Lung (tissue), 12 donors: ENCODE measurements around the gene TMEM259. TPM values are rescaled to one million over a fixed set of nuclear protein-coding genes. Genes with fewer than 3 reads are reported as not detected.

Experiments used
- ATAC-seq: fragments of 200-7000 bp; cut with Tn5 transposase; one replicate; pipeline ENCODE4 v1.9.1; 2020; ENCODE audit warnings: moderate number of reproducible peaks; ENCODE audit not compliant: insufficient read depth, low FRiP score
- DNase-seq, 3 donors: peaks; one replicate each; pipeline ENCODE4 v3.0.0-alpha.2; 2013 to 2017
- H3K27ac ChIP-seq, 2 donors: one replicate each; pipeline ENCODE4 v1.5.1; 2013; ENCODE audit warnings: mild to moderate bottlenecking in 2 of 2, moderate library complexity in 2 of 2, control low read depth in 1 of 2, inconsistent platforms in 1 of 2, low read depth in 1 of 2, low read length in 1 of 2
- H3K27me3 ChIP-seq, 3 donors: one replicate each; pipeline ENCODE4 v1.5.1; 2013; ENCODE audit warnings: low read length in 2 of 3; ENCODE audit not compliant: control insufficient read depth in 3 of 3, insufficient read depth in 3 of 3
- H3K36me3 ChIP-seq, 4 donors: one replicate each; pipeline ENCODE4 v1.5.1; 2013; ENCODE audit warnings: low read length in 4 of 4, mild to moderate bottlenecking in 1 of 4, moderate library complexity in 1 of 4; ENCODE audit not compliant: control insufficient read depth in 4 of 4, insufficient read depth in 4 of 4
- H3K4me1 ChIP-seq, 5 donors: one replicate each; pipeline ENCODE4 v1.5.1; 2013; ENCODE audit warnings: low read length in 5 of 5, mild to moderate bottlenecking in 2 of 5, moderate library complexity in 1 of 5; ENCODE audit not compliant: control insufficient read depth in 5 of 5, insufficient read depth in 5 of 5
- H3K4me3 ChIP-seq: one replicate; pipeline ENCODE4 v1.5.1; 2013; ENCODE audit warnings: mild to moderate bottlenecking, control low read depth, moderate library complexity
- H3K9ac ChIP-seq, 2 donors: one replicate each; pipeline ENCODE4 v1.5.1; 2013; ENCODE audit warnings: low read length in 2 of 2, control low read depth in 1 of 2; ENCODE audit not compliant: insufficient read depth in 1 of 2
- H3K9me3 ChIP-seq, 4 donors: one replicate each; pipeline ENCODE4 v1.5.1; 2013; ENCODE audit warnings: low read length in 3 of 4, mild to moderate bottlenecking in 1 of 4, moderate library complexity in 1 of 4; ENCODE audit not compliant: control insufficient read depth in 4 of 4, insufficient read depth in 3 of 4
- CTCF ChIP-seq: IDR thresholded peaks from 2 replicates; pipeline ENCODE4 v1.5.1; 2012; ENCODE audit warnings: mild to moderate bottlenecking; ENCODE audit errors: control extremely low read depth, extremely low read depth
- WGBS, 2 donors: extraction: QIAGEN DNeasy Blood & Tissue Kit; methylation state at CpG; one replicate each; pipeline ENCODE4 v1.1.7; 2013; 5-methylcytosine and 5-hydroxymethylcytosine counted together
- polyA plus RNA-seq, 2 donors: library from polyadenylated mRNA; stranded (reverse); fragments of 200-250 nt; gene quantifications; one replicate each; pipeline ENCODE4 v1.2.1, GENCODE V29; 2013
- total RNA-seq, 2 donors: library from RNA; depleted of rRNA in 1 of 2; stranded (reverse); fragments of >200 nt in 1 of 2; gene quantifications; one replicate each; pipeline ENCODE4 v1.2.1, GENCODE V29; 2014 to 2021
- donor health status: control.
- donor health status: control.
- donor health status: Bipolar disorder and iron deficiency.
- donor health status: healthy.
- donor health status: DM: yes; HTN: yes; CAD: no.

Gene TMEM259
- total and polyA plus RNA-seq, 4 donors: 61.1 to 262 (median 195) TPM

GRCh38 chr19:1057176-1057855 is 36.4 kb upstream of the TMEM259 start:
- no peak for TF ChIP-seq CTCF
- H3K27me3 ChIP-seq: no peaks in the 10 kb centered on the region
- 45 to 52% methylated on average over 3 of the region's 3 CpGs for WGBS, 2 donors
- ATAC-seq (no peak), DNase-seq (no peak)
- no peak overlapping the region for H3K9ac ChIP-seq
- no peaks in the 10 kb centered on the region for H3K4me1 ChIP-seq
- H3K27ac ChIP-seq: no peak overlapping the region
- H3K4me3 ChIP-seq: no peak overlapping the region
- peaks cover 0 to 11% (median 0%) of the 10 kb centered on the region in 4 donors for H3K36me3 ChIP-seq
- H3K9me3 ChIP-seq: peaks cover 0 to 29% (median 11%) of the 10 kb centered on the region in 4 donors

- DNase-seq (no peak), ATAC-seq (no peak)
- H3K4me1 ChIP-seq: no peaks in the 10 kb centered on the region
- no peak overlapping the region for H3K4me3 ChIP-seq
- H3K27me3 ChIP-seq: no peaks in the 10 kb centered on the region
- peaks cover 0 to 29% (median 11%) of the 10 kb centered on the region in 4 donors for H3K9me3 ChIP-seq
- 96 to 97% methylated on average over 20 of the region's 20 CpGs for WGBS, 2 donors
- no peak for TF ChIP-seq CTCF
- peaks cover 0 to 11% (median 0%) of the 10 kb centered on the region in 4 donors for H3K36me3 ChIP-seq
- no peak overlapping the region for H3K9ac ChIP-seq
- no peak overlapping the region for H3K27ac ChIP-seq
Observed at GRCh38 chr19:1055886-1056620, 35.1 kb upstream of the TMEM259 start.

GRCh38 chr19:1055028-1055425 is 34.1 kb upstream of the TMEM259 start:
- TF ChIP-seq CTCF: no peak
- H3K9me3 ChIP-seq: peaks cover 0 to 29% (median 11%) of the 10 kb centered on the region in 4 donors
- no peaks in the 10 kb centered on the region for H3K27me3 ChIP-seq
- peaks cover 0 to 11% (median 0%) of the 10 kb centered on the region in 4 donors for H3K36me3 ChIP-seq
- H3K27ac ChIP-seq: no peak overlapping the region
- 94 to 100% methylated on average over 14 of the region's 14 CpGs for WGBS, 2 donors
- ATAC-seq (no peak), DNase-seq (no peak)
- H3K9ac ChIP-seq: no peak overlapping the region
- no peak overlapping the region for H3K4me3 ChIP-seq
- H3K4me1 ChIP-seq: no peaks in the 10 kb centered on the region
